ENCODE measurements around the gene SERPINA6. TPM values are rescaled to one million over a fixed set of nuclear protein-coding genes. Genes with fewer than 3 reads are reported as not detected.
"Not testable (repeated sequence)": the region's sequence is repeated elsewhere in the genome, so short reads cannot be mapped to it uniquely, and the experiment has no call there.

Gene SERPINA6
- total RNA-seq, 4 donors from 2014 or later: not detected

GRCh38 chr14:94357166-94357565 lies 34.0 kb upstream of the SERPINA6 start:
- Histone ChIP-seq H3K4me1 (no peaks in the 10 kb centered on the region), H3K36me3 (no peaks in the 10 kb centered on the region), H3K4me3 (no peak overlapping the region), H3K27me3 (peaks cover 15% of the 10 kb centered on the region), H3K9me3 (no peaks in the 10 kb centered on the region), H3K27ac (no peak overlapping the region)
- 24 to 40% methylated on average over 1 of the region's 1 CpG for WGBS, 2 donors (ENCODE audit: low coverage in 1 of 2)
- ATAC-seq: no peak
- no peak for TF ChIP-seq POLR2AphosphoS5 (IDR thresholded peaks at IDR 0.05)
- no peak for TF ChIP-seq POLR2A (IDR thresholded peaks at IDR 0.05)

- WGBS, 2 donors (ENCODE audit: low coverage in 1 of 2): 77 to 82% methylated on average over 4 to 5 of the region's 5 CpGs
Measured at GRCh38 chr14:94356379-94357056, 33.4 kb upstream of the SERPINA6 start.

GRCh38 chr14:94355191-94355794 lies 32.2 kb upstream of the SERPINA6 start:
- H3K27me3 ChIP-seq: peaks cover 15% of the 10 kb centered on the region
- H3K27ac ChIP-seq: no peak overlapping the region
- no peaks in the 10 kb centered on the region for H3K4me1 ChIP-seq
- TF ChIP-seq CTCF (IDR thresholded peaks at IDR 0.05) (peak in 3 of 4 experiments; percentile 23 to 44 (median 32)), EP300 (IDR thresholded peaks at IDR 0.05) (no peak), POLR2AphosphoS5 (IDR thresholded peaks at IDR 0.05) (no peak)
- 0 to 18% methylated on average over 5 to 11 of the region's 15 CpGs for WGBS, 2 donors (ENCODE audit: low coverage in 1 of 2)
- H3K36me3 ChIP-seq: no peaks in the 10 kb centered on the region
- ATAC-seq: no peak
- no peak overlapping the region for H3K4me3 ChIP-seq
- H3K9me3 ChIP-seq: no peaks in the 10 kb centered on the region

More at GRCh38 chr14:94356379-94357056, 33.4 kb upstream of the SERPINA6 start:
- no peak overlapping the region for H3K4me3 ChIP-seq
- peaks cover 15% of the 10 kb centered on the region for H3K27me3 ChIP-seq
- H3K27ac ChIP-seq: no peak overlapping the region
- no peaks in the 10 kb centered on the region for H3K4me1 ChIP-seq
- no peaks in the 10 kb centered on the region for H3K9me3 ChIP-seq
- no peaks in the 10 kb centered on the region for H3K36me3 ChIP-seq
- ATAC-seq: no peak
- TF ChIP-seq POLR2AphosphoS5 (IDR thresholded peaks at IDR 0.05): no peak
- no peak for TF ChIP-seq CTCF (IDR thresholded peaks at IDR 0.05)
- no peak for TF ChIP-seq EP300 (IDR thresholded peaks at IDR 0.05)
- TF ChIP-seq POLR2A (IDR thresholded peaks at IDR 0.05): no peak

GRCh38 chr14:94354638-94355185 lies 31.6 kb upstream of the SERPINA6 start:
- Histone ChIP-seq H3K4me3 (no peak overlapping the region), H3K36me3 (no peaks in the 10 kb centered on the region), H3K9me3 (no peaks in the 10 kb centered on the region), H3K27ac (no peak overlapping the region), H3K4me1 (no peaks in the 10 kb centered on the region), H3K27me3 (peaks cover 16% of the 10 kb centered on the region)
- no peak for TF ChIP-seq POLR2A (IDR thresholded peaks at IDR 0.05)
- no peak for TF ChIP-seq EP300 (IDR thresholded peaks at IDR 0.05)
- WGBS, 2 donors (ENCODE audit: low coverage in 1 of 2): 91 to 100% methylated on average over 2 of the region's 3 CpGs
- no peak for ATAC-seq

- not testable (repeated sequence) for H3K4me3 ChIP-seq, ATAC-seq, H3K36me3 ChIP-seq, H3K27ac ChIP-seq, H3K4me1 ChIP-seq, H3K9me3 ChIP-seq
- 80 to 100% methylated on average over 1 of the region's 8 CpGs for WGBS, 2 donors (ENCODE audit: low coverage in 1 of 2)
- H3K27me3 ChIP-seq: peaks cover 18% of the 10 kb centered on the region
Measured at GRCh38 chr14:94354190-94354589, 31.1 kb upstream of the SERPINA6 start.

- Histone ChIP-seq H3K27ac (no peak overlapping the region), H3K27me3 (peaks cover 26% of the 10 kb centered on the region), H3K4me3 (no peak overlapping the region), H3K9me3 (no peaks in the 10 kb centered on the region), H3K4me1 (no peaks in the 10 kb centered on the region), H3K36me3 (no peaks in the 10 kb centered on the region)
- no peak for ATAC-seq
- TF ChIP-seq POLR2A (IDR thresholded peaks at IDR 0.05) (no peak), EP300 (IDR thresholded peaks at IDR 0.05) (no peak), POLR2AphosphoS5 (IDR thresholded peaks at IDR 0.05) (no peak), CTCF (IDR thresholded peaks at IDR 0.05) (no peak)
- 71 to 86% methylated on average over 2 to 7 of the region's 7 CpGs for WGBS, 2 donors (ENCODE audit: low coverage in 1 of 2)
Measured at GRCh38 chr14:94349276-94349675, 26.1 kb upstream of the SERPINA6 start.
